MM.1S (cell line): Measurements from ENCODE around the gene TESK2.

Source experiments
- EZH2phosphoT487 ChIP-seq: fragments of 300-600 bp; sonication (generic); IDR thresholded peaks from 2 replicates; pipeline ENCODE4 v1.6.1; 2018; ENCODE audit warnings: antibody characterized with exemption, low read length
- TF ChIP-seq, protein P1 (sequence below): fragments of 300-600 bp; sonication (generic); IDR thresholded peaks from 2 replicates; pipeline ENCODE4 v1.5.1; 2016; ENCODE audit warnings: antibody characterized with exemption, low read length, mixed read lengths

DNA sequence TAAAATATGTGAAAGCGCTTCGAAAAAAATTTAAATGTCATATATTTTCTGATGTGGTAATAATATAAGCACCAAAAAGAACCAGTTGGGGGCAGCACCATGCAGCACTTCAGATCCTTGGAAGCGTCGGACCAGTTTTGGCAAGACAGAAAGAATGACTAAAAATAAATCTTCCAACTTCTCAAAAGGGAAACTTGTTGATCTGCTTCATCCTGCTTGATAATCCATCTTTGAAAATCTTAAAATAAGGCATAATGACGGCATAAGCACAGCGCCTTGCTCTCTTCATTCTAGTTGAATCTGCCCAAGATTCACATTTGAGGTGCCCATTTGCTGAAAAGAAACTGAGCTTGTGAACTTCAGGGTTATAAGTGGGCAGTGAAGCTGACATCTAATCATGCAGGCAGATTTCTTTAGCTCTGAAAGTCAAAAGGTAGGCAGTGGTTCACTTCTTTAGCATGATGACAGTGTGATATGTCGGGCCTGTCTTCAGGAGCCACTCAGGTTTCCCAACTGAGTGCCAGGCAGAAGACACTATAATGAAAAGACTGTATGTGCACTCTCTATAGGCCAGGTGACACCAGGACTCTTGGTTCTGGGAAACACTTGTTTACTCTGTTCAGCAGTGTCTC is 131.0 kb downstream of the TESK2 start:
- TF ChIP-seq EZH2phosphoT487 = no peak
- TF ChIP-seq, protein P1, sequence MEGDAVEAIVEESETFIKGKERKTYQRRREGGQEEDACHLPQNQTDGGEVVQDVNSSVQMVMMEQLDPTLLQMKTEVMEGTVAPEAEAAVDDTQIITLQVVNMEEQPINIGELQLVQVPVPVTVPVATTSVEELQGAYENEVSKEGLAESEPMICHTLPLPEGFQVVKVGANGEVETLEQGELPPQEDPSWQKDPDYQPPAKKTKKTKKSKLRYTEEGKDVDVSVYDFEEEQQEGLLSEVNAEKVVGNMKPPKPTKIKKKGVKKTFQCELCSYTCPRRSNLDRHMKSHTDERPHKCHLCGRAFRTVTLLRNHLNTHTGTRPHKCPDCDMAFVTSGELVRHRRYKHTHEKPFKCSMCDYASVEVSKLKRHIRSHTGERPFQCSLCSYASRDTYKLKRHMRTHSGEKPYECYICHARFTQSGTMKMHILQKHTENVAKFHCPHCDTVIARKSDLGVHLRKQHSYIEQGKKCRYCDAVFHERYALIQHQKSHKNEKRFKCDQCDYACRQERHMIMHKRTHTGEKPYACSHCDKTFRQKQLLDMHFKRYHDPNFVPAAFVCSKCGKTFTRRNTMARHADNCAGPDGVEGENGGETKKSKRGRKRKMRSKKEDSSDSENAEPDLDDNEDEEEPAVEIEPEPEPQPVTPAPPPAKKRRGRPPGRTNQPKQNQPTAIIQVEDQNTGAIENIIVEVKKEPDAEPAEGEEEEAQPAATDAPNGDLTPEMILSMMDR = peak; percentile 63
